ENCODE measurements around the gene PPM1E. TPM values are rescaled to one million over a fixed set of nuclear protein-coding genes. Genes with fewer than 3 reads are reported as not detected.

The PPM1E gene
- total and polyA plus RNA-seq, 2 experiments from 2014 or later: 0.27 TPM; not detected in 1

DNA sequence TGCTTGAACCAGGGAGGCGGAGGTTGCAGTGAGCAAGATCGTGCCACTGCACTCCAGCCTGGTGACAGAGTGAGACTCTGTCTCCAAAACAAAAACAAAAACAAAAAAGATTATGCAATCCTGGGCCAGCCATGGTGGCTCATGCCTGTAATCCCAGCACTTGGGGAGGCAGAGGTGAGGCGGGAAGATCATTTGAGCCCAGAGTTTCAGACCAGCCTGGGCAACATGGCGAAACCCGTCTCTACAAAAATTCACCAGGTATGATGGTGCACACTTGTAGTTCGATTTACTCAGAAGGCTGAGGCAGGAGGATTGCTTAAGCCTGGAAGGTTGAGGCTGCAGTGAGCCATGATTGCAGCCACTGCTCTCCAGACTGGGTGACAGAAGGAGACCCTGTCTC, 109.6 kb downstream of the PPM1E start:
- no peak overlapping the region for H3K4me3 ChIP-seq
- H3K27me3 ChIP-seq: no peaks in the 10 kb centered on the region
- H3K36me3 ChIP-seq: no peaks in the 10 kb centered on the region
- H3K27ac ChIP-seq: no peak overlapping the region
- DNase-seq (ENCODE audit: low read depth in 1 of 2, low spot score in 1 of 2): no peak
- TF ChIP-seq, protein P1, sequence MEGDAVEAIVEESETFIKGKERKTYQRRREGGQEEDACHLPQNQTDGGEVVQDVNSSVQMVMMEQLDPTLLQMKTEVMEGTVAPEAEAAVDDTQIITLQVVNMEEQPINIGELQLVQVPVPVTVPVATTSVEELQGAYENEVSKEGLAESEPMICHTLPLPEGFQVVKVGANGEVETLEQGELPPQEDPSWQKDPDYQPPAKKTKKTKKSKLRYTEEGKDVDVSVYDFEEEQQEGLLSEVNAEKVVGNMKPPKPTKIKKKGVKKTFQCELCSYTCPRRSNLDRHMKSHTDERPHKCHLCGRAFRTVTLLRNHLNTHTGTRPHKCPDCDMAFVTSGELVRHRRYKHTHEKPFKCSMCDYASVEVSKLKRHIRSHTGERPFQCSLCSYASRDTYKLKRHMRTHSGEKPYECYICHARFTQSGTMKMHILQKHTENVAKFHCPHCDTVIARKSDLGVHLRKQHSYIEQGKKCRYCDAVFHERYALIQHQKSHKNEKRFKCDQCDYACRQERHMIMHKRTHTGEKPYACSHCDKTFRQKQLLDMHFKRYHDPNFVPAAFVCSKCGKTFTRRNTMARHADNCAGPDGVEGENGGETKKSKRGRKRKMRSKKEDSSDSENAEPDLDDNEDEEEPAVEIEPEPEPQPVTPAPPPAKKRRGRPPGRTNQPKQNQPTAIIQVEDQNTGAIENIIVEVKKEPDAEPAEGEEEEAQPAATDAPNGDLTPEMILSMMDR (IDR thresholded peaks at IDR 0.05; ENCODE audit: low read depth, low read length): no peak
- H3K4me1 ChIP-seq (ENCODE audit: low read depth): no peaks in the 10 kb centered on the region
- H3K9me3 ChIP-seq (ENCODE audit: low read depth): no peaks in the 10 kb centered on the region

DNA sequence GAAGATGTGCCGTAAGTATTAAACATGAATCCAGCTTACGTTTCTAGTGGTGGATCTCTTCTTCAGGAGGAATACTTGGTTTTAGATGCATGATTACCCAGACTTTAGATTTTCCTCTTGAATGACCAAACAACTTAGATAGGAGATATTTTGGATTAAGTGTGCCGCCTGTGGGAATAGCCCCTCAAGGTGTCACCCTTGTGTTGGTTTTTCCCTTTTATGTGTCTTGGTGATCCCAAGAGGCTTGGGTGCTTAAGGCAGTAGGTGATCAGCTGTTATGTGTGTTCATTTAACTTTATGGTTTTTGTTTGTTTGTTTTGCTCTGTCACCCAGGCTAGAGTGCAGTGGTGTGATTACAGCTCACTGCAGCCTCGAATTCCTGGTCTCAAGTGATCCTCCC, 115.1 kb downstream of the PPM1E start:
- no peaks in the 10 kb centered on the region for H3K27me3 ChIP-seq
- H3K36me3 ChIP-seq: no peaks in the 10 kb centered on the region
- H3K27ac ChIP-seq: no peak overlapping the region
- H3K4me3 ChIP-seq: no peak overlapping the region
- TF ChIP-seq, protein P1 (IDR thresholded peaks at IDR 0.05; ENCODE audit: low read depth, low read length): no peak
- no peaks in the 10 kb centered on the region for H3K4me1 ChIP-seq (ENCODE audit: low read depth)
- no peaks in the 10 kb centered on the region for H3K9me3 ChIP-seq (ENCODE audit: low read depth)
- DNase-seq (ENCODE audit: low read depth in 1 of 2, low spot score in 1 of 2): peak in 1 of 2 donors; percentile 2

DNA sequence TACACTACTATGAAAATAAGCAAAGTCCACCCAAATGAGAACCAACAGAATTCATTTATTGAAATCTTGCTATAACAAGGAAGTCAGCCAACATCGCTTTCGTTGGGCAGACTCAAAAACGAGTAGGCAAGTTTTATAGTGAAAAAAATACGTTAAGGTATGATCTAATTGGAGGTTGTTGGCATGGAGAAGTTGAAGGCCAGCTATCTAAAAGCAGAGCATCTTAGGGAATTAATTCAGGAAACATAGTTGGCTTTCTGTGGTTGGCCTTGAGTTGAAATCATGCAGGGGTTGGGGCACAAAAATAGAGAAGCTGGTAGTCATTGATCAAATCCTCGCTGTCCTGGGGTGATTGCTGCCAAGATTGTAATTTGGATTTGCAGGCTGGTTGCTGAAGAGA, 118.3 kb downstream of the PPM1E start:
- no peak for DNase-seq (ENCODE audit: low read depth in 1 of 2, low spot score in 1 of 2)
- Histone ChIP-seq H3K9me3 (ENCODE audit: low read depth) (no peaks in the 10 kb centered on the region), H3K27ac (no peak overlapping the region), H3K4me3 (no peak overlapping the region), H3K36me3 (no peaks in the 10 kb centered on the region), H3K27me3 (no peaks in the 10 kb centered on the region), H3K4me1 (ENCODE audit: low read depth) (no peaks in the 10 kb centered on the region)
- TF ChIP-seq, protein P1 (IDR thresholded peaks at IDR 0.05; ENCODE audit: low read depth, low read length): no peak

DNA sequence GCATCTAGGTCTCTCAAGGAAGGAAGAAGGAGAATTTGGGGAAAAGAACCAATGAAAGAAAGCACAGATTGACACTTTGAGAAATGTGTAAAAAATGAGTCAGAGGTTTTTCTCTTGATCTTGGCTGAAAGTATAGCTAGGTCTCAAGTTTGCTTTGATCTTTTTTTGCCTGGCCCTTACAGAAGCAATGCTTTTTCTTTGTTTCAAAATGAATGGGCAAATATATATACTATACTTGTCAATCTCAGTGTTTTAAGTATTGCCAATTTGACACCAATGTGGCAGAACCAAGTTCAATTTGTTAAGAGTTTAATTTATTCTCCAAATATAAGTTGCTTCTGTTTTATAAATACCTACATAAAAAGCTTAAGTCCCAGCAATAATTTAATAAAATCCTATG, 119.6 kb downstream of the PPM1E start:
- Histone ChIP-seq H3K4me3 (no peak overlapping the region), H3K36me3 (no peaks in the 10 kb centered on the region), H3K27me3 (no peaks in the 10 kb centered on the region), H3K9me3 (ENCODE audit: low read depth) (no peaks in the 10 kb centered on the region), H3K27ac (no peak overlapping the region), H3K4me1 (ENCODE audit: low read depth) (no peaks in the 10 kb centered on the region)
- no peak for DNase-seq (ENCODE audit: low read depth in 1 of 2, low spot score in 1 of 2)
- TF ChIP-seq, protein P1 (IDR thresholded peaks at IDR 0.05; ENCODE audit: low read depth, low read length): no peak

DNA sequence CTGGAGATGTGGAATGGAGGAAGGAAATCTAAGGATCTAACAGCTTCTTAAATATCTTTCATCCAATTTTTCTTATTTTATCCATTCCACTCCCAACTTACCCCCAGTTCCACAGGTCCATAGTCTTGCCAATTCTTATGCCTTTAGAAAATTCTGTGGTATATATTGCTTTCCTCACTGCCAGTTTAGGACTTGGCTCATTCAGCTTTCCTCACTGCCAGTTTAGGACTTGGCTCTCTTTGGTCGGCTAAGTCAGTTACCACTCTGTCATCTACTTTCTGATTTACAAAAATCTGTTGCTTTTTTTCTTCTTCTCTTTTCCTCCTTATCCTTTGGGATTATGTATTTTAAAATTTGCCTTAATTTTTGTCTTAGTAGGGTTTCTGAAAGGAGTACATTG, 128.5 kb downstream of the PPM1E start:
- Histone ChIP-seq H3K9me3 (ENCODE audit: low read depth) (no peaks in the 10 kb centered on the region), H3K27me3 (no peaks in the 10 kb centered on the region), H3K27ac (no peak overlapping the region), H3K36me3 (no peaks in the 10 kb centered on the region), H3K4me3 (no peak overlapping the region), H3K4me1 (ENCODE audit: low read depth) (no peaks in the 10 kb centered on the region)
- TF ChIP-seq, protein P1 (IDR thresholded peaks at IDR 0.05; ENCODE audit: low read depth, low read length): no peak
- DNase-seq (ENCODE audit: low read depth in 1 of 2, low spot score in 1 of 2): no peak

DNA sequence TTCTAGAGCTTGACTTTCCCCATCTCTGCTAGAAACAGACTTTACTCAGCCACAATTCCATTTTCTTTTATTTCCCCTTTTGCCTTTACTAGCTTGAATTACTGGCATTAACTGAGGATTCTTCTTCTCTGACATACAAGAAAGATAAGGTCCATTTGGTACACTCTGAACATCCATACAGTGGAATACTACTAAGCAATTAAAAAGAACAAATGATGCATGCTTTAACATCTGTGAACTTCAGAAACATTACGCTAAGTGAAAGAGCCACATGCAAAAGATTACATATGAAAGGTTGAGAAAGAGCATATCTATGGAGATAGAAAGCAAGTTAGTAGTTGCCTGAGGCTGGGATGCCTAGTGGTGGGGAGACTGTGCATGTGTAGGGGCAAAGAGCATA, 130.9 kb downstream of the PPM1E start:
- DNase-seq (ENCODE audit: low read depth in 1 of 2, low spot score in 1 of 2): no peak
- Histone ChIP-seq H3K9me3 (ENCODE audit: low read depth) (peaks cover 4% of the 10 kb centered on the region), H3K4me3 (no peak overlapping the region), H3K27me3 (no peaks in the 10 kb centered on the region), H3K36me3 (no peaks in the 10 kb centered on the region), H3K4me1 (ENCODE audit: low read depth) (no peaks in the 10 kb centered on the region), H3K27ac (no peak overlapping the region)
- TF ChIP-seq, protein P1 (IDR thresholded peaks at IDR 0.05; ENCODE audit: low read depth, low read length): no peak

All from cardiac muscle cell (in vitro differentiated cells and primary cell).